ENCODE results near the gene MAP1B.

MAP1B gene

DNA sequence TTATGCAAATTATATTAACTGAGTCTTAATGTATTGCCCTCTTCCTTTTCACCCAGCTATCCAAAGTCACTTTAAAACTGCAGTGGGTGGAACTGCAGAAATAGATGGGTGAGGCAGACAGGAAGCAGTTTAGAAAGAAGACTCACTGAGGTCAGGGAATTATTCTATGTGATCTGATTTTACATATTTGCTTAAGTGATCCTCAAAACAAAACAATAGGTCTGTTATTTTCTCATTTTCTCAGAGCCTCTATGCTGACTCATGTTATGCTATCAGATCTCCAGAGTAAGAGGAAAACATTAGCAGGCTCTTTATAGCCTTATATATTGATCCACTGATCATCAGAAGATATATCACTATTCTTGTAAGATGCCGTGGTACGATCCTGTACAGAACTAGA lies 149.3 kb downstream of the MAP1B start:
- no peak for DNase-seq
